Right kidney (tissue), 9 donors: ENCODE results near the gene PLA2G12A.
A peak's percentile ranks its signal among the peaks of the same experiment; 100 is the strongest.

Experiments used
- DNase-seq: peaks from one replicate; pipeline ENCODE4 v3.0.0-alpha.2; 2016
- long read RNA-seq, 8 donors: transcript quantifications; one replicate each; lab custom pipeline, GENCODE V29; 2026

Gene PLA2G12A
- long read RNA-seq, donor 1, full-length matches to known transcripts: 31 of 31 reads
- long read RNA-seq, donor 1, partial matches to known transcripts: 0 of 31 reads
- long read RNA-seq, donor 1, other reads (novel, unspliced or antisense): 0 of 31 reads
- long read RNA-seq, donor 2, full-length matches to known transcripts: 24 of 24 reads
- long read RNA-seq, donor 2, partial matches to known transcripts: 0 of 24 reads
- long read RNA-seq, donor 2, other reads (novel, unspliced or antisense): 0 of 24 reads
- long read RNA-seq, donor 3, full-length matches to known transcripts: 10 of 10 reads
- long read RNA-seq, donor 3, partial matches to known transcripts: 0 of 10 reads
- long read RNA-seq, donor 3, other reads (novel, unspliced or antisense): 0 of 10 reads
- long read RNA-seq, donor 4, full-length matches to known transcripts: 14 of 14 reads
- long read RNA-seq, donor 4, partial matches to known transcripts: 0 of 14 reads
- long read RNA-seq, donor 4, other reads (novel, unspliced or antisense): 0 of 14 reads
- long read RNA-seq, donor 5, full-length matches to known transcripts: 25 of 25 reads
- long read RNA-seq, donor 5, partial matches to known transcripts: 0 of 25 reads
- long read RNA-seq, donor 5, other reads (novel, unspliced or antisense): 0 of 25 reads
- long read RNA-seq, donor 6, full-length matches to known transcripts: 22 of 22 reads
- long read RNA-seq, donor 6, partial matches to known transcripts: 0 of 22 reads
- long read RNA-seq, donor 6, other reads (novel, unspliced or antisense): 0 of 22 reads
- long read RNA-seq, donor 7, full-length matches to known transcripts: 23 of 23 reads
- long read RNA-seq, donor 7, partial matches to known transcripts: 0 of 23 reads
- long read RNA-seq, donor 7, other reads (novel, unspliced or antisense): 0 of 23 reads
- long read RNA-seq, donor 8, full-length matches to known transcripts: 27 of 27 reads
- long read RNA-seq, donor 8, partial matches to known transcripts: 0 of 27 reads
- long read RNA-seq, donor 8, other reads (novel, unspliced or antisense): 0 of 27 reads

GRCh38 chr4:109729718-109730618, at the start of gene PLA2G12A:
Gene PLA2G12A (minus strand): TSS chr4:109730070. CDS start chr4:109729809, 261 bp downstream.
- DNase-seq: peak; percentile 97

GRCh38 chr4:109764789-109765402, 35.0 kb upstream of the PLA2G12A start:
- DNase-seq: no peak

DNA sequence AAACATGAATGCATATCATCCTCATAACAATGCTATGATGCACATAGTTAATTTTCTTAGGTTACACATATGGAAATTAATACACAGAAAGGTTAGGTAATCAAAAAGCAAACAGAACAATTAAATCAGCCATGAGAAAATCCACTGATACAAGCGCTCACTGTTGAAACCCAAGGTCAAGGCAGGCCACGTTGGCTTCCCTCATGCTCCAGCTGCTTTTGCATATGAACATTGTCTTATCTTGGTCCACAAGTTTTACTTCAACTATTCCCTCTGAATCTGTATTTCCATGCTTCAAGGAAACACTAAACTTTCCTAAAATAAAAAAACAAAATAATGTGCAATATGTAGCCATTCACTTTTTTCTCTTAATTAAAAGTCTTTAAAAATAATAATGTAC, 34.5 kb upstream of the PLA2G12A start:
- no peak for DNase-seq

DNA sequence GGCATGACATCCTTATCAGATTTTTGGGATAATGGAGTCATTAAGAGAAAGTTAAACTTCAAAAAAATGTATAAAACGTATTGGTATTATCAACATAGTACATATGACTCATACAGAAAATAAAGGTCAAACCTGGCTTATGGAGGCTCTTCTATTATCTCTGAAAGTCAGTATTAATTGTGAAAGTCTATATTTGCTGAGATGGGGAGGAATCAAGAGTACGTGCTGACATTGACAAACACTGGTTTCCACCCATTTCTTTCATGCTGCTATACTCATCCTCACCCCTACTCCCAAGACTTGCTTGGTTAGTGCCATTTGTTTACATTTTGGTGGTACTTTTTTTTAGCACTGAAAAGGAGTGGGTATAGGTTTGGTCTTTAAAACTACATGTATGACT, 30.8 kb upstream of the PLA2G12A start:
- no peak for DNase-seq

DNA sequence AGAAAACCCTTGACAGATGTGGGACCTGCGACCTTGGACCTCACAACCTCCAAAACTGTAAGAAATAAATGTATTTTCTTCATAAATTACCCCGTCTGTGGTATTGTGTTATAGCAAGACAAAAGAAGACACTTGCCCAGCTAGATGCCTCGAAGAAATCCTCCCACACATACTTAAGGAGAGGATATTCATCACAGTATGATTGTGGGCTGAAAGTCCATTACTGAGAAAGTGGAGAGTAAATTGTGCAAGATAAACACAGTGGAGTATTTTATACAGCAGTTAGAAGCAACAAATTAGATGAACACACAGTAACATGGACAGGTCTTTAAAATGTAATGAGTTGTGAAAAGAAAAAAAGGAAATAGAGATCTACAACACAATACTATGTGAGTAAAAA, 25.8 kb upstream of the PLA2G12A start:
- DNase-seq: no peak

GRCh38 chr4:109754093-109754857, 24.4 kb upstream of the PLA2G12A start:
- peak; percentile 7 for DNase-seq

DNA sequence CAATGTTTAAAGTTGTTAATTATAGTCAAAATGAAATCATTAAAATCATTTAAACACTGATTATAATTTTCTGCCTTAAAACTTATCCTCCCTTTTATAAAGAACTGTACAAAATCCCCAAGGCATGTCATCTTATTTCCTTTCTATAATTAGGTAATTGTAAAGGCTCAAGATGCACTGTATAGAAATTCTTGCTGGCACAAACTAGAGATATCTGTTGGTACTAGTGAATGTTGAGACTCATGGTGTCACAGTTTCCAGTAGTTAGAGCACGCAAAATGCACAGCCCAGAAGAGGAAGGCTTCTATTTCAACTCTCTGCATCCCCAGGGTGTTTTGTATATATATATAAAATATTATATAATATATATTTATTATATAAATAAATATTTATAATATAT, 22.7 kb upstream of the PLA2G12A start:
- DNase-seq: no peak

DNA sequence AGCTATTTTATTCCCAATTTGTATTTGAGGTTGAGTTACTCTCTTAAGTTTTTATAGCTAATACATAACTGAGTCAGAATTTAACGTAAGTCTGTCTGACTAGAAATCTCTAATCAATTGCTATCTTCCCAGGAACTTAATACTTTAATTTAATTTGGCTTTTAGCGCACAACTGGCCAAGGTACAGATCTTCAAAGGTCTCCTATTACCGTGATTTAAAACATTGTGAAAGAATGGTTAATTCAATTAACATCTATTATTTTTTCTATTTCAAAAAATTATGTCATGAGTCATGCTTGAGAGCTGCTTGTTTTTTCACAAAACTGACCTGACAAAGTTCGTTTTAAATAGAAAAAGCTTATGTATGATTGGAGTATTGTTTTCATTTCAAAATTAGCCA, 22.0 kb upstream of the PLA2G12A start:
- no peak for DNase-seq

DNA sequence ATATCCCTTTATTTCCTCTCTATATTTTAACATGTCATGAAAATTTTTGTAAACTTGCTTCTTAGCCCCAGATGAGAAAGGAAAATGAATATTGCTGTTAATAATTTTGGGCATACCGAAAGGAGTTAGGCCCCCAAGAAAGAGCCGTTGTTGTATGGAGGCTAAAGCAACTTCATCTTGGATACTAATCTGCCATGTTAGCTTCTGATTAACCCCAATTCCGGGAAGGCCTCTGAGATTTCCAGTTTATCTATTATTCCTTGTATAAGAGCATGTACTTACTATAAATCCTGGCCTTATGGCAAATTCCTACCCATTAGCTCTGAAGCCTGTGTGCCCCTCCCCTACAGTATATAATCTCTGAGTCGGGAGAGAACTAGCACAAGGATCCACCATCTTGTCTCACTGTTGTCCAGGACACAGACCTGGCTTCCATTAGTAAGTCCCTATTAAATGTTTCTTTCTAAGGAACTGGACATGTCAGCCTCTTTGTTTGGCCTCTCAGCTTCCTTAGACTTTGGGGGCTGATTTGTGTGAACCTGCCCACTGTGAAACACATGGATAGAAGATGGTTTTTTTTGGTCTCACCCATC, 20.9 kb upstream of the PLA2G12A start:
- no peak for DNase-seq

GRCh38 chr4:109749388-109750082, 19.7 kb upstream of the PLA2G12A start:
- DNase-seq: no peak

GRCh38 chr4:109748114-109748513, 18.2 kb upstream of the PLA2G12A start:
- no peak for DNase-seq

- DNase-seq: no peak
Observed at GRCh38 chr4:109746728-109747127, 16.9 kb upstream of the PLA2G12A start.

- no peak for DNase-seq
Observed at GRCh38 chr4:109745830-109746229, 16.0 kb upstream of the PLA2G12A start.

DNA sequence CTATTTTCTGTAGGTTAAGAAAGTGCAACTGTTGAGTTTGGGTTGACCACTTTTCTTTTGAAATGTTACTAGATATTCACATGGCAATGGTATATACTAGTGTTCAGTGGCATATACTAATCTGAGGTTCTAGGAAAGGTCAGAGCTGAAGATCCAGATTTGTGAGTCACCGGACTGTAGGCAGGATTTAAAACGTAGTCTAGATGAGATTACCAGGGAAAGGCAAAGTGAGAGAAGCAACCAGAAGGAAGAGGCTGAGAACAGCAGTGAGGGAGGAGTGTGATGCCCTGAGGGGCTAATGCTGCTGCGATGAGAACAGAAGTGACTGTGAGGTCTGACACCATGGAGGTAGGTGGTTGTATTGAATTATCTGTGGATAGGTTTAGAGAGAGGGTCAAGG, 9.7 kb upstream of the PLA2G12A start:
- no peak for DNase-seq

- DNase-seq: no peak
Observed at GRCh38 chr4:109738104-109738872, 8.4 kb upstream of the PLA2G12A start.

DNA sequence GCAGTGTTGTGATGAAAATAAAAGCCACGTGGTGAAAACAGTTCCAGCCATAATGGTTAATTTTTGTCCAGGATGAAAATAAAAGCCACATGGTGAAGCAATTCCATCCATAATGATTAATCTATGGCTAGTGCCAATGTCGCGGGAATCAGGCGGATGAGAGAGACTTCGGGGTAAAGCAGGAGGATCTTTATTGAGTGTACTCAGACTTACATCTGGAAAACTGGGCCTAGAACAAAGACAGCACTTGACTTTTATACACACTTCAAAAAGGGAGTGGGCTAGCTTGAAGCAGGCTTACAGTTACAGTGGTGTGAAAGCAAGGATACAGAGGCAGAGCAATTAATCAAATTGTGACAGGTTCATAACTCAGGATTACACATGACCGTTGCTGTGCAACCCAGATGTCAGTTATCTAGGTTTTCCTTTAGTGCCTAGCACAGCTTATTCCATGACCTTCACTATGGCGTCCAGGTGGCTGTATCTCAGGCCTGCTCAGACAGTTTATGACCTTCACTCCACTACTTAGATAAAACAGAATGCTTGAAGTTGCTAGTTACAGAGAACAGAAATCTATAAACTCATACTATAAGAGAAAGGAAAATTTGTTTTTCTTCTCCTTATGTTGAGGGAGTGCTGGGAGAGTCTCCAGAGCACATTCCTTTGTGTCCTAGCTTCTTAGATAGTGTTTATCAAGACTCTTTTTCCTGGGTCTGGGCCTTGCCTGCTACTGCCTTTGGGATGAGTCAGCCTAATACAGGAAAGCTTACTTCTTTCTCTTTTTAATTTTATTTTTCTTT, 5.9 kb upstream of the PLA2G12A start:
- DNase-seq: no peak

DNA sequence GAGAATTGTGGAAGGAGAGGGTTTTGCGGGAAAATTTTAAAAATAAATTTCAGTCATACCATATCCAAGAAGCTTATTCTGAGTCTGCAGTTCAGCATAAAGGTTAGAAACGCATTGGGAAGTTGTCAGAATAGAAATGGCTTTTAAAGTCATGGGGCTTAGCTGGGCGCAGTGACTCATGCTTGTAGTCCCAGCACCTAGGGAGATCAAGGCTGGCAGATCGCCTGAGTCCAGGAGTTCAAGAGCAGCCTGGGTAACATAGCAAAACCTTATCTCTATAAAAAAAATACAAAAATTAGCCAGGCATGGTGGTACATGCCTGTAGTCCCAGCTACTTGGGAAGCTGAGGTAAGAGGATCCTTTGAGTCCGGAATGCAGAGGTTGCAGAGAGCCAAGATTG, 3.9 kb upstream of the PLA2G12A start:
- no peak for DNase-seq
